ENCODE measurements around the gene PEX14.
A peak's percentile ranks its signal among the peaks of the same experiment; 100 is the strongest.

Gene PEX14

DNA sequence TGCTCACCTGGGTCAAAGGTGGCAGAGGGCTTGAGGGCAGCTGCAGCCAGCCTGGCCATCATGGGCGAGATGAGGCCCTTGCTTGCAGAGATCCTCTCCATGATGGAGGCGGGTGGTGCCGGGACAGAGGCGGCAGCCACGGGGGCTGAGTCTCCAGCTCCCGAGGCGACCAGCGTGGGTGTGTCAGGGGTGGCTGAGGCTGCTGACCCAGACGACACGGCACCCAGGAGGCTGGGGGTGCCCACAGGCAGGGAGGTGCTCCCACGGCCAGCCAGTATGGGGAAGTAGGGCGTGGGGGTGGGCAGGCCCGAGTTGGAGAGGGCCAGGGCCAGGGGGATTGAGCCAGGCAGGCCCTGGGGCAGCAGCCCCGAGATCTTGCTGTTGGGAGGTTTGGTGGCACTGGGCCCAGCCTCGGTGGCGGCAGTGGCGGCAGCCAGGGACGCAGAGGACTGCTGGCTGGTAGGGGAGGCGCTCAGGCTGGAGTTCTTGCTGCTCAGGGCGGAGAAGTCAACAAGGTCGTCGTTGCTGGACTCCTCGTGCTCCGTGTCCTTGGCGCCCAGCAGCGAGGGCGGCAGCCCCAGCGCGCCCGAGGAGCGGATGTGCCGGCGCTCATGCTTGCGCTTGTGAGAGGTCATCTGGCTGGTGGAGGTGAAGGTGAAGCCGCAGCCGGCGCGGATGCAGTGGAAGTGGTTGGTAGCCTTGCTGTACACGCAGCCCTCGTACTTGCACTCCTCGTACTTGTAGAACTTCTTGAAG, 178.8 kb downstream of the PEX14 start:
- no peak for DNase-seq

DNA sequence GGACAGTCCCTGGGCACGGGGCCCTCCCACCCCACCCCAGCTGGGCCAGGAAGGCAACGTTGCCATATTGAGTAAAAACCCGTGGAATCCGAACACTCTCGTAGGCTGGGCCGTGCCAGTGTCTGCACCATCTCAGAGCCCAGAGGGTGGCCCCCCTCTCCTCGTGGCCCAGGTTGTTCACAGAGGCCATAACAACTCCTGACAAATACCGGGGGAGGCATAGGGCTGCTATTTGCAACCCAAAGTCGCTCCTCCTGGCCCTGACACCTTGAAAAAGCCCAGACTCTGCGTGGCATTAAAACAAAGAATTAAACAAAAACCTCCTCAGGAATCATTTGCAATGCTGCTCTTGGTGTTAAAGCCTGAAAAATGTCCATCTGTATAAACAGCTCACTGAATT, 180.3 kb downstream of the PEX14 start:
- DNase-seq, result no peak

DNA sequence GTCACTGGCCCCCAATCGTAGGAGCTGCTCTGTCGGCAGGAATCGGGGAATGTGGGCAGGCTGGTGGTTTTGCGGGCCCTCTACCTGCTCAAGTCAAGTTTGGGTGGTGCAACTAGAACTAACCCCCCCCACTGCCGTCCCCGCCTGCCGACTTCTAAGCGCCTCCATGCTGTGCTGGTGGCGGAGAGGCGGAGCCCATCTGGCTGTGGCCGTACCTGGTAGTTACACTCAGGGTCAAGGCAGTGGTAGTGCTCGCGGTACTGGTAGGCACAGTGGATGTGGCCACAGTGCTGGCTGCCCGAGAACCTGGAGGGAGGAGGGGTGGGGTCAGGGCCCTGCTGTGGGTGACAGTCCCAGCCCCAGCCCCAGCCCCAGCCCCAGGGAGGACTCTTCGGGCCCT, 181.7 kb downstream of the PEX14 start:
- no peak for DNase-seq

DNA sequence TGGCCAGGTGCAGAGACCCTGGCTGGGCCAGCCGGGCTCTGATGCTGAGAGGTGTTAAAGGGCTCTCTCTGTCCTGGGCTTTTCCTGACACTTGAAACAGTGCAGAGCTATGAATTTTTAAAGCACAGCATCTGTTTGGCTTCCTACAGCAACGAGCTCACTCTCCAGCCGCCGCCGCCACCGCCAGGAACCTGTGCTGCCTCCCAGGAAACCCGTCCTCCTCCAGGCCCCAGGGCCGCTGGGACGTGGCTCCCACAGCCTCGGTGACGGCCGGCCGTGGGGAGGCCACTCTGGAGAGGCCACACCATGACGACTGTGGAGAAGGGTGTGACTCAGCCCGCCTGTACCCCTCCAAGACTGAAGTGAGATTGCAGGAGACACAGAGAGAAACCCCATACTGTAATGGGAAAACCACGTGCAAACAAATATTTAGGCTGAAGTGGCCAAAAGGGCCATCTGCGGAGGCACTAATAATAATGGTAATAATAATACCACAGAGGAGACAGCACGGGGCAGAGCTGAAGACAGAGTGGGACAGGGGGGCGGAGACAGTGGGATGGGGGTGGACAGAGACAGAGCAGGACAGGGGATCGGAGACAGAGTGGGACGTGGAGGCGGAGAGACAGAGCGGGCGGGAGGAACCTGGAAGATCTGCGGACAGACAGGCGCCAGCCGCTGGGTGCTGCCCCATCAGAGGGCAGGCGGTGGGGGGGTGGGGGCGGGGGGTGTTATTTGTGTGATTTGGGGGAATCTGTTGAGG, 182.5 kb downstream of the PEX14 start:
- no peak for DNase-seq

DNA sequence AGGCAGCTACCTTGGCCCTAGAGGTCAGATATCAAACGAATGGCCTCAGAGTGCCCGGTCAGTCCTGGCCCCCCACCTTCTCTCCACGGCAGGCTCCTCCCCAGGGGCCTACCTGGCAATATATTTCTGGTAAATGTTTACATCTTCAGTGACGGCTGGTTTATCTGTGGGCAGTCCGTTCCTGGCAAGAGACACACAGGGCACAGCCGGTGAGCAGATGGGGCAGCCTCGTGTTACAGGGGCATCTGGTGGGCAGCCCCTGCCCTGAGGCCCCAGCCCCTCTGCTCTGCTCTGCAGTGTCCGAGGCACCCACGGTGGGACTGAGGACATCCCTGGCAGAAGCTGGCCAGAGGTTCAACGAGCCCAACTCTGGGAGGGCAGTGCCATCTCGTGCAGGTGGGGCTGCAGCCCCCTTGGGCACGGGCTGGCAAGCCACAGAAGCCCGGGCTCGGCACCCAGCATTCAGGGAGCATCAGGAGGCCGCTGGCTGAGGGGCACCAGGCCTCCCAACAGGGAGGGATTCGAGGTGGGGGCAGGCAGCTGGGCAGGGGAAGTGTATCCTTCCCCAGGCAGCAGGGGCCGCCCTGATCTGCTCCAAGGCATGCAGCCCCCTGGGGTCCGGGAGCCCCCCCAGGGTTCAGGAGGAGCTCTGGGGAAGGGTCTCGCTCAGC, 183.8 kb downstream of the PEX14 start:
- DNase-seq, result no peak

DNA sequence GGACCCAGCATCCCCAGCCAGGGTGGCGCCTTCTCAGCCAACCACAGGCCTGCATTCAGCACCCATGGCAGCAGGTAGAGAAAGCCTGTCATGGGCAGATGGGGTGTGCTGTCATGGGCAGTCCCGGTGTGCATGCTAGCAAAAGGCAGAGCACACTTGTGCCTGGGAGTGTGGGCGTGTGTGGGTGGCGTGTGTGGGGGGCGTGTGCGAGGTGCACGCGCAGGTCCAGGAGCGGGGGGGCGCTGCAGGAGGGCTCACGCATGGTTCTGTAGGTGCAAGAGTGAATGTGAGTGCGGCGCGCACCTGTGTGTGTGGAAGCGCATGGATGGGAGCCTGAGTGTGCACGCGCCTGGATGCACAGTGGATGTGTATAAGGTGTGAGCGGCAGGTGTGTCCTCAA, 184.5 kb downstream of the PEX14 start:
- DNase-seq, result no peak

DNA sequence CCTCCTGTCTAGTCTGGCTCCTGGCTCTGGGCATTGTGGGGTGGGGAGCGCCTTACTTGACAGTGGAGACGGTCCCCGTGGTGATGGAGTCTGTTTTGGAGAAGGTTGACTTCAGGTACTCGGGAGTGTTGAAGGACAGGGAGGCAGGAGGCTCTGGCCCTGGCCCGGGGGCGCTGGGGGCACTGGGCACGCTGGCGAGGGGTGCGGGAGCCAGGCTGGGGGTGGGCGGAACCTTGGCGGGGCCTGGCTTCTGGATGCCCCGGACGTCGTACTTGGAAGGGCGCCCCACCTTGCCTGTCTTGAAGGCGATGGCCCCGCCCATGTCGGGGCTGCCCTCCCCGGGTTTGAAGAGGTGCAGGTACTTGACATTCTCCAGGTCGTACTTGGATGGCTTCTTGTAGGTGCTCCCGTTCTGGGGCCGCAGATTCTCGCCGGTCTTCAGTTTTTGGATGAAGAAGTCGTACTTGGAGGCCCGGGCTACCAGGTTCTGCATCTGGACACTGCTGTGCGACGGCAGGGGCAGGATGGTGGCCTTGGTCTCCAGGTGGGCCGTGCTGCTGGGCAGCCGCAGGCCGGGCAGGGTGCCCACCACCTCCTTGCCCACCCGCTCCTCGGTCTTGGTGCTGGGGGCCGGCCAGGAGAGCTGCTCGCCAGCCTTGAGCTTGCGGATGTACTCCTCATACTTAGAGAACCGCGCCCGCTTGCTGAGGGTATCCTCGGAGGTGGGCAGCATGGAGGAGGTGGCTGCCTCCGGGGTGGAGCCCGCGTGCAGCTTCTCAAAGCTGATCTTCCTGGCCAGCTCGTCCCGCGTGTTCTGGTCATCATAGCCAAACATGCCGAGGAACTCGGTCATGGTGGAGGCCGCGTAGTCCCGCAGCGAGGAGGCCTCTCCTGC, 185.1 kb downstream of the PEX14 start:
- no peak for DNase-seq

DNA sequence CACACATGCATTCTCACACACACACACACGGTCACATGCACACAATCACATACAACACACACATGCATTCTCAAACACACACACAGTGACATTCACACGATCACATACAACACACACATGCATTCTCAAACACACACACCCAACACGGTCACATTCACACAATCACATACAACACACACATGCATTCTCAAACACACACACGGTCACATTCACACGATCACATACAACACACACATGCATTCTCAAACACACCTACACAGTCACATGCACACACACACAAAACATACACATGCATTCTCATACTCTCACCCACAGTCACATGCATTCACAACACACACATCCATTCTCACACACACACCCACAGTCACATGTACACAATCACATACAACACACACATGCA, 186.7 kb downstream of the PEX14 start:
- no peak for DNase-seq

DNA sequence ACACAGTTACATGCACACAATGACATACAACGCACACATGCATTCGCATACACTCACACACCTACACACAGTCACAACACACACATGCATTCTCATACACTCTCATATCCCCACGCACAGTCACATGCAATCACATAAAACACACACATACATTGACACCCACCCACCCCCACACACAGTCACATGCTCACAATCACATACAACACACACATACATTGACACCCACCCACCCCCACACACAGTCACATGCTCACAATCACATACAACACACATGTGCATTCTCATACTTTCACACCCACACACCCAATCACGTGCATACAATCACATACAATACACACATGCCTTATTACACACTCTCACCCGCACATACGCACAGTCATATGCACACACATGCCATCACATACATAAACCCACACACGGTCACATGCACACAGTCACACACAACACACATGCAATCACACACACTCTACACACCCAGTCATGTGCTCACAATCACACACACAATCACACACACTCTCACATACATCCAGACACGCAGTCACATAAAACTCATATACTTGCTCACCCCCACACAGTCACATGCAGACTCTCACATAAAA, 187.4 kb downstream of the PEX14 start:
- no peak for DNase-seq

DNA sequence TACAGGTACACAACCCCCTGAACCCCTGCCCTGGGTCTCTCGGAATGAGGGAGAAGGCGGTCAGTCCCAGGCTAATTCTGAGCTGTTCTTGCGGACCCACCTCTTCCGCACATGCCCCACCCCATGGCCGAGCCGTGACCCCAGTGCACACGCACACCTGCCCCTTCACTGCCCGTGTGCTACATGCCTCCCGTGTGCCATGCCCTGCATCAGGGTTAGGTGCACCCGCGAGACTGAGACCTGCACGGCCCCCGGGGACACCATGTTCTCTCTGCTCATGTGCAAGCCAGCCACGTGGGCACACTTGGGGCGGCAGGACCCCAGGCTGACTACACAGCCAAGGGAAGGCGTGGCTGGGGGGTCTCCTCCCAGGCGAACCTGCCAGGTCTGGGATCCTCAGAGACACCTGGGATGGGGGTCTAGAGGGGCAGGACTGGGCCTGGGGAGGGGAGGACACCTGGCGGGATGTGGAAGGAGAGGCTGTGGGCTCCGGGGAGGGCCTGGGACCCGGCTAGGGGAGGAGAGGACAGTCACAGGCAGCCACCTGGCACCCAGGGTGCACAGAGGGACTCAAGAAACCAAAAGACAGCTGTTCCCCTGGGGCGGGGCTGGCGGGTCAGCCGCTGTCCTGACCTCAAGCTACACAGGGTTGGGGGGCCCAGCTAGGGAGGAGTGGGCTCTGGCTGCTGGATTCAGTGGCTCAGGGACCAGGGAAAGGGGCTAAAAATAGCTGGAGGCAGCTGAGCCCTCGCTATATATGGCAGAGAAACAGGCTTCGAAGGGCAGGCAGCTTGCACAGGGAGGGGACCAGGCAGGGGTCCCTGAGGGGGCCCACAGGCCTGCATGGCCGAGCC, 188.3 kb downstream of the PEX14 start:
- DNase-seq, result no peak

DNA sequence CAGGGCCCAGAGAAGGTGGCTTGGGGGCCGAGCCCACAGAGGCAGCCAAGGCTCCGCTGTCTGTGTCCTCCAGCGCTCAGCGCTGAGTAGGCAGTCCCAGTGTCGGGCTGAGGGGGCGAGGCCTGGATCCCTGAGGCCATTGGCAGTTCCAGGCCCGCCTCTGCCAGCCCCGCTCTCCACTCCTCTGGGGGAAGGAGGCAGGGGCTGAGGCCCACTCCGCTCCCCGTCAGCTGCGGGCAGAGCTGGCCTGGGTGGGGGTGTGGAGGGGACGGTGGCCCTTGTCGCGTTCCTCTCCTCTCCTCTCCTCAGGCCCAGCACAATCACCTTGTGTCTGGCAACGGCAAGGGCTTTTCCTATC, 188.9 kb downstream of the PEX14 start:
- DNase-seq, result peak; percentile 42 to 69

DNA sequence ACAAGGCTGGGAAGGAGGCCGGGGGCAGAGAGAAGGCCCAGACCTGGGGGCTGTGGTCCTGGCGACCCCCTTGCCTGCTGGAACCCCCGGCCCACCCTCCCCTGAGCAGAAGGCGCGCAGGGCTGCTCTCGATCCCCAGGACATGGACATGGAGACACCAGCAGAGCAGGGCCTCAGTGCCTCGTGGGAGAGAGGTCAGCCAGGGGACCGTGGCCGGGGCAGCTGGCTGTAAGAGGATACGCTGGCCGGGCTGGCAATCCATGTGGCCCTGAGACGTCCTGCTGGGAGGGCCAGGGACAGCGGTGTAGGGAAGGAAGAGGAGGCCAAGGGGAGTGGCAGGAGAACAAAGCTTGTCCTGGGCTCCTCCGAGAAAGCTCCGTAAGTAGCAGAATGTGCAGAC, 189.5 kb downstream of the PEX14 start:
- peak in 1 of 2 experiments; percentile 24 for DNase-seq

DNA sequence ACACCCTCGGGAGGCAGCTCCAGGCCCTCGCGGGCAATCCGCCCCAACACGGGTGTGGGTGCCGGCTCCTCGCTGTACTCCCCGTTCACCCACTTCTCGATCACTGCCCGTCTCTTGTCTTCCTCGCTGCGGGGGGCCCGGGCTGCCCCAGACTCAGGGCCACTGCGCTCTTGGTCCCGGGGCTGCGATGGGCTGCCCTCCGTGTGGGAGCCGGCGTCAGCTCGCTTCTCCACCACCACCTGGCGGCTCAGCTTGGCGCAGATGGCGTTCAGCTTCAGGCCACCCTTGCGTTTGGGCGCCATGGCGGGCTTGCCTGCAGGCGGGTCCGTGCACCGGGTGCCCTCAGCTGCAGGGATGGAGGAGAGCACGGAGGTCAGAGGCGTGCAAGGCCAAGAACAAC, 190.5 kb downstream of the PEX14 start:
- DNase-seq, result no peak

DNA sequence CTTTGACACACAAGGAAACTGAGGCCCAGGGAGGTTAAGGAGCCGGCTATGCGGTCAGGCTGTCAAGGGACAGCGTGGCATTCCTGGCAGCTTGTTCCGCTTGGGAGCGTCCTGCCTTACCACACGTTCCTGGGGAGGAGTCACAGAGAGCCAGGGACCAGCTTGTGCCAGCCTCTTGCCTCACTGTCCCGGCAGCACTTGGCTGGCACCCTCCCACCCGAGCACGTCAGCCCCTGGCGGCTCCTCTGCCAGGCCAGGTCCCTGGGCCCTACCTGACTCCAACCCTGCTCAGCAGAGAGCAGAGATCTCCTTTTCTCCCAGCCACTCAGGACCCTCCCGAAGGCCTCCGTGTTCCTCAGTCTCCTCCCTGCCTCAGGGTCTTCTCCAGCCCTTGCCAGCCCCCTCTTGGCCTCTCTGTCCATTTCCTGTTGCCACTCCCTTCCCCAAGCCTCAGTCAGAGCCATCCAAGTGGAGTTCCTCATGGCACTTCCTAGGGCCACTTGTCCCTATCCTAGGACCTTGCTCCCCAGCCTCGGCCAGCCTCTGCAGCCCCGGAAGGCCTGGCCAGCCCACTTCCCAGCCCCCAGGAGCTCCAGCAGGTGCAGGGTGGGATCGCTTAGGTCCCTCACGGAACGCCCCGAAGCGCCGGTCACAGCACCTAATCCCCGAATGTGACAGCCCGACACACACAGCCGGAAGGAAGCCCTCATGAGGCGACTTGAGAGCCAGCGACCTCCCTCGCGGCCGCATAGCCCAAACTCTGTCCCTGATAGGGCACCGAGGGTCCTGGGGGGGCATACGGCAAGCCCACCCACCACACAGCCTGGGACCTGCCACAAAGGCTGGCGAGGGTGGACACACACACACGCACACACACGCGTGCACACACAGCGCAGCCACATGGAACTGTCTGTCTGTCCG, 191.4 kb downstream of the PEX14 start:
- no peak for DNase-seq

DNA sequence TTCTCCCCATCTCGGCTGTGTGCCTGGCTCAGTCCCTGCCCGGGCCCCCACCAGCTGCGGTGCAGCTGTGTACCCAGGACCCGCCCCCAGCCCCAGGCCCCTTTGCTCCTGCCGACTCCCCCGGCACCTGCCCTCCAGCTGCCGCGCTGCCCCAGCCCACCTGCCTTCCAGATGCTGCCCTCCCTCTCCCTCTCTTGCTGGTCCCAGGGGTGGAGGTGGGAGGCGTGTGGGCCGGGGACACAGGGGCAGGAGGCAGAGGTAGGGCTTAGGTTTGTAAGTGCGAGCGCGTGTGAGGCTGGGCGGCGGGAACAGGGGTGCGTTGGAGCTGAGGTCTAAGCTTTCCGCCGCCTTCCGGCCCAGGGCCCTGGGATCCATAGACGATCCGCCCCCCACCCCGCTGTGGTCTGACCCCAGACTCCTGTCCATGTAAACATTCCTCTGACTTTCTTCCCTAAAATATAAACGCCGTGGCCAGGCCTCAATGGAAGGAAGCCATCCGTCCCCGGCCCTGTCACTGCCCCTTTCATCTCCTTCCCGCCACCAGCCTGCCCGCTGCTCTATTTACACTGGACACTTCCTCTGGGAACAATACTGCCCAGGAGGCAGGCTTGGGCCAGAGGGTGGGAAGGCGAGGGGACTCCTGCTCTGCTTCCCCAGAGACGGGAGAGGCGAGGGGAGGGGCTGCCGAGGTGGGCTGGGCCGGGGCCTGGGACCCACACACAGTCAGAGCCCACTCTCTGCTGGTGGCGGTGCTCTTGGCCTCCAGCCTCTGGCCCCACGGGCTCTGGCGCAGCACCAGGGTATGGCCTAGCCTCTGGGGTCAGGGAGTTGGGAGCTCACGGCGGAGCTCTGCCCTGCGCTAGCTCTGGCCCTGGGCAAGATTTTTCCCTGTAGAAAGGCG, 193.4 kb downstream of the PEX14 start:
- DNase-seq, result peak; percentile 60 to 75

DNA sequence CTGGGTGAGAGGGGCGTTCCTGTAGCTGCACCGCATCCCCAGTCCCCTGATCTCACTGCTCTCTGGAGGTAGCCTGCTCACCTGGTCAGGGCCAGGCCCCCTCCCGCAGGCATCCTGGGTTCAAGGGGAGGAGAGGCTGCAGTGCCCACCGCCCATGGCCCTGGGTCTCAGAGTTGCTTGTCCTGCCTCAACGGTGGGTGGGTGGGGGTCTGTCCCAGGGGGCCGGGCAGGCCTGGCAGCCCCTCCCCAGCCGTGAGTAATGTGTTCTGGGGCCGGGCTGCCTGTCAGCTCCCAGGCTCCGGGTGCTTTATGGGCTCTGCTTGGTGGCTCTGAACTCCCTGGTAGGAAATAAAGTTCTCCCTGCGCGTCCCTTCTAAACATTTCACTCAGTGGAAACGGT, 194.8 kb downstream of the PEX14 start:
- no peak for DNase-seq

DNA sequence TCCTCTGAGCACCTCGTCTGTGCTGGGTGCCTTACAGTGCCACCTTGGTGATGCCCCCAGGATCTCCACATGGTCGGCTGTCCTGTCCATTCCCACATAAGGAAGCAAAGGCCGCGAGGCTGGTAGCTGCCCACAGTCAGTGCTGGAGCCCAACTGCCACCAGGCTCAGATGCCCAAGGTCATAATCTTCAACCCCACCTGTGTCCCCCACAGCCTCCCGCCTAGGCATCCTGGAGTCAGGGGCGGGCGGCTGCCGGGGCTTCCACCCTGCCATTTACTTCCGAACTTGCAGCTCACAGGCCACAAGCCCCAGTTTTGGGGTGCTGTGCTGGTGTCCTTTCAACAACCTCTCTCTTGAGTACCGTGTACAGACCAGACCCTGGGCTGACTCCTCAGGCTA, 195.4 kb downstream of the PEX14 start:
- no peak for DNase-seq

DNA sequence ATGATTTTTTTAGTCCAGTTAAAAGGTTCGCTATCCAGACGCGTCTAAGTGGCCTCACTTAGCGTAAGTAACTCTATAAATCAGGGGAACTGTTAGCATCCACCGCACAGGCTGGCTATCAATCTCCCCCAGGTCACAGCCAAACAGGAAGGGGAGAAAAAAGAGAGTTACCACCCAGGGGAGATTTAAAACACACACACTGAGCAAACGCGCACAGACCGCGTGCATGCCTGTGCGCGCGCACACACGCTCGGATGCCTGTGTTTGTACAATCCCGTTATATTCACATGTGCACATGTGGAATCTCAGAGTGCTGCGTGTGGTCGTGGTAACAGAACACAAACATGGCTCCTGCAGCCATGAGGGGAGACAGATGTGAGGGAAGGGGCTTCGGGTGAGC, 196.3 kb downstream of the PEX14 start:
- DNase-seq, result peak; percentile 23 to 57

DNA sequence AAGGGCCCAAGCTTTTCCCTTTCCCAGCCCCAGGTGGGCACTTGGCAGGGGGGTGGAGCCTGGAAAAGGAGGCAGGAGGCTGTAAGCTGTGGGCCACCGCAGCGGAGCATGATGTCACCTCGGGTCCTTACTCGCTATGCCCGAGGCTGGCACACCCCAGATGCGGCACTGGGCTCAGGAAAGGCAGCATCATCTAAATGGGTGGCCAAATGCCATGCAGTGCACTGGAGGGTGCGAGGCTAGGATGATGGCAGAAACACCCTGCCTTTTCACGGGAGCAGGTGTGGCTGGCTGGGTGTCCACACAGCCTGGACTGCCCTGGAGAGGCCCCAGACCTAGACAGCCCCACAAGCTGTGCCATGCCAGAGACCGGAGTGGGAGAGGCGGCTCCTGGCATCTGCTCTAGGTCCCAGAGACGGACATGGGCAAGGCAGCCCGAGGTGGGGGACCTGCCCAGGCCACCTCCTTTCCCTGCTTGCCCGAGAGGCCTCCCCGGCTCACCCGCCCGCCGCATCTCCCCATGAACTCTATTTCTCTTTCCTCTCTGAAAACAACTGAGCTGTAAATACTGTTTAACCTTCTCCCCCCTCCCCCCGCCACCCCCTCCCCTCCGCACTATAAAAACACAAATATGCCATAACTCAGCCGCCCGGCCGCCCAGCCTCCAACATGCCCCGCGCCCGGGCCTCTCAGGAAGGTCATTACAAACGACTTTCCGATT, 197.0 kb downstream of the PEX14 start:
- peak; percentile 53 to 77 for DNase-seq

All from SHP77 (cell line).